HG03354 (cell line): Measurements from ENCODE around the gene CCSER2.
A peak's percentile ranks its signal among the peaks of the same experiment; 100 is the strongest.
"Not testable (repeated sequence)": the region's sequence is repeated elsewhere in the genome, so short reads cannot be mapped to it uniquely, and the experiment has no call there.

Experiments used
- ATAC-seq: cut with Tn5 transposase; IDR thresholded peaks from one replicate; pipeline ENCODE4 v1.9.1; 2021; ENCODE audit warnings: mild to moderate bottlenecking; ENCODE audit not compliant: unreplicated experiment, poor library complexity, severe bottlenecking

The CCSER2 gene

DNA sequence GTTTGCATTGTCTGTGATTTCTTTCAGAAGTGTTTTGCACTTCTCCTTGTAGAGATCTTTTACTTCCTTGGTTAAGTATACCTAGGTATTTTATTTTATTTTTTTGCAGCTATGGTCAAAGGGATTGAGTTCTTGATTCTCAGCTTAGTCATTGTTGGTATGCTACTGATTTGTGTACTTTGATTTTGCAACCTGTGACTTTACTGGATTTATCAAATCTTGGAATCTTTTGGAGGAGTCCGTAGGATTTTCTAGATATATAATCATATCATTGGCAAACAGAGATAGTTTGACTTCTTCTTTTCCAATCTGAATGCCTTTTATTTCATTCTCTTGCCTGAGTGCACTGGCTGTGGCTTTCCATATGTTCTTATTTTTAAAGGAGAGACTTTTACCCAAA is 41.9 kb downstream of the CCSER2 start:
- ATAC-seq = no peak

DNA sequence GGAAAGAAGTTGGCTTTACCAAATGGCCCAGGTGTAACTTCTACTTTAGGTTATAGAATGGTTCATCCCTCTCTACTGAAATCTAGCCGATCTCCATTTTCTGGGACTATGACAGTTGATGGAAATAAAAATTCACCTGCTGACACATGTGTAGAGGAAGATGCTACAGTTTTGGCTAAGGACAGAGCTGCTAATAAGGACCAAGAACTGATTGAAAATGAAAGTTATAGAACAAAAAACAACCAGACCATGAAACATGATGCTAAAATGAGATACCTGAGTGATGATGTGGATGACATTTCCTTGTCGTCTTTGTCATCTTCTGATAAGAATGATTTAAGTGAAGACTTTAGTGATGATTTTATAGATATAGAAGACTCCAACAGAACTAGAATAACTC is 43.6 kb downstream of the CCSER2 start:
- ATAC-seq = no peak

GRCh38 chr10:84373000-84373399 is 44.6 kb downstream of the CCSER2 start:
- no peak for ATAC-seq

DNA sequence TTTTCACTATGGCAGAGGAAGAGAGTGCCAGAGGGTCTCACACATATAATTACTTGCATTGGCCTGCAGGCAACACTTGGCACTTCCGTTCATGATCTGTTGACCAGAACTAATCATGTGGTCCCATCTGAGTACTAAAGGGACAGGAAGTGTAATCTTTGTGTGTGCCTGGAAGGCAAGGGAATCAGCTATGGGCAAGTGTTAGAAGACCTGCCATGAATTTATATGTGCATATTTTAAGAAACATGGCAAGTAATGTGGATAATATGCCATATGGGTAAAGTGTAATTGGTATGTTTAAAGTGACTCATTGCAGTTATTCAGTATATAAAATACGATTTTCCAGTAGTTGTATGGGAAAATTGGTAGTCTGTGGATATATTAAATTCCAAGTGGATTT is 46.1 kb downstream of the CCSER2 start:
- ATAC-seq = no peak

GRCh38 chr10:84375011-84375410 is 46.6 kb downstream of the CCSER2 start:
- ATAC-seq = peak; percentile 76

- ATAC-seq = no peak
Observed at GRCh38 chr10:84375881-84376280, 47.5 kb downstream of the CCSER2 start.

- ATAC-seq = no peak
Observed at GRCh38 chr10:84388148-84388547, 59.8 kb downstream of the CCSER2 start.

- ATAC-seq = no peak
Observed at GRCh38 chr10:84390364-84390763, 62.0 kb downstream of the CCSER2 start.

DNA sequence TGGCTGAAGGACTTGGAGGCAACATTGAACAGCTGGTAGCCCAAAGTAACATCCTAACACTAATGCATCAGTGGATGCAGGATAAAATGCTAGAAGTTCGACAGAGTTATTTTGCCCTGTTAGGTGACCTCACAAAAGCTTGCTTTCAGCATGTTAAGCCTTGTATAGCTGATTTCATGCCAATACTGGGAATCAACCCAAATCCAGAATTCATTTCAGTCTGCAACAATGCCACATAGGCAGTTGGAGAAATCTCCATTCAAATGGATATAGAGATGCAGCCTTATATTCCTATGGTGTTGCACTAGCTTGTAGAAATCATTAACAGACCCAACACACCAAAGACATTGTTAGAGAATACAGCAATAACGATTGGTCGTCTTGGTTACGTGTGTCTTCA is 62.9 kb downstream of the CCSER2 start:
- no peak for ATAC-seq

GRCh38 chr10:84392181-84392580 is 63.8 kb downstream of the CCSER2 start:
- ATAC-seq = no peak

DNA sequence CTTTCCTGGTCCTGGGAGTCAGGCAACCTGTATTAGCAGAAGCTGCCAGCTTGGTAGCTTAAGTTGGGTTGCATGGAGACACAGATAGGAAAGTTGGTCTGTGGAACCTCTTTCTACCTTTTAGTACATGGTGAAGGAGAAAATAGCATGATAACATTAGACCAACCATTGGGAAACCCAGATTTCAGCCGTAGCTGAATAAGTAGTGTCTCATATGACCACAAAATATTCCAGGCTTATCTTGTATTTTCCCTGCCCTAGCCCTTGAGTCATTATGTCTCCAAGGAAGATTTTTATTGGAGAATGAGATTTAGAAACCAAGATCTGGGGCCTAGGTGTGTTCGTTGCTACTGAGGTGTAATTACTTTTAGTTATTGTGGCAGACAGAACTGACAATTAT is 67.2 kb downstream of the CCSER2 start:
- ATAC-seq = no peak

DNA sequence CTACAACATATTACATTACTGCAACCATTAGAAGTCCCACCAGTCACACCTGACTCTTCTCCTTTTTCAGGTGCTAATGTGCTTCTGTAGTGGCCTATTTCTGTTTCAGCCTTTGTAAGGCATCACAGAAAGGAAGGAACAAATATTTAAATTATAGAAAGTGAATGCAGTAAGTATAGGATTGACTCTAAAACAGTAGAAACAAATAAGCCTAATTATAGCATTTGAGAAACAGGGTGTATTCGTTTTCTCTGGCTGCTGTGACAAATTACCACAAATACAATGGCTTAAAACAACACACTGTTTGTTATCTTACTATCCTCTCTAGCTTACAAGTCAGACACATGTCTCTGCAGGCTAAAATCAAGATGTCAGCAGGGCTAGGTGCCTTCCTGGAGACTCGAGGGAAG is 69.4 kb downstream of the CCSER2 start:
- ATAC-seq = peak; percentile 80

- ATAC-seq = no peak
Observed at GRCh38 chr10:84398696-84399095, 70.3 kb downstream of the CCSER2 start.

DNA sequence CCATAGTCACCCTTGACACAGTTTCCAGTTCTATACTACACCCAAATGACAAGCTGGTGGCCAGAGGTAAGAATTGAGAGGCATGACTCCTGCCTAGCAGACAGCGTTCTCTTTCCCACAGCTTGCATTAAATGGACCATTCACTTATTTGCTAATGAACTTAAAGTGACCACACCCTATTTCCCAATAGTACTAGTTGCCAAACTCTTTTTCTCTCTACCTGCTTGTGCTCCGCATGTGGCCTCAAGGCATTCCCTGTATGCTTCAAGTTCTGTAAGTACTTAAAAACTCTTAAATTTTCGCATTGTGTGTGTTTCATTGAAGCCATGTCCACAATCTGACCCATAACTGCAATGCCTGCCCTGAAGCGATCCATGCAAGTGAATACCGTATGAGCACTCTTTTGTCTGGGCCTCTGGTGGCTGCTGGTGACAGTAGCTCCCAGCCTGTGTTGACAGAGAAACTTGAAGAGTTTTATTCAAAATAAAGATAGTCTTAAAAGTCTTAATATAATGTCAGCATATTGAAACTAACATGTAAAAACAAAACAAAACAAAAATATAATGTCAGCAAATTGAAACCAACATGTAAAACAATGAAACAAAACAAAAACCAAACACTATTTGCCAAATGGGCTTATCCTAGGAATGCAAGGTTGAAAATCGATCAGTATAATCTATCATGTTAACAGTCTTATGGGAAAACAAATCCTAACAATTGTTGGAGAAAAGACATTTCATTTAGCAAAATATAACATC is 73.6 kb downstream of the CCSER2 start:
- no peak for ATAC-seq

DNA sequence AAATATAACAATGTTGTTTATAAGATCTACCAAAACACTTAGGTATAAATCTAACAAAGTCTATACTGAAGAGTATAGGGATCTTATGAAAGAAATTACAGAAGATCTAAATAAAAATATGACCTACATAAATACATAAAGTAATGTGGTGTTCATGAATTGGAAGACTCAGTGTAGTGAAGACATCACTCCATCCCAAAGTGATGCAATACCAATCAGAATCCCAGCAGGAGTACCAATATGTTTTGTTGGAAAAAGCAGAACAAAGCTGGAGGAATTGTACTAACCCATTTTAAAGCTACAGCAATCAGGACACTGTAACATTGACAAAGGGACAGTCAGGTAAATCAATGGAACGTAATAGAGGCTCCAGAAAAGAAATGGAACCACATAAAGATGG is 76.4 kb downstream of the CCSER2 start:
- no peak for ATAC-seq

DNA sequence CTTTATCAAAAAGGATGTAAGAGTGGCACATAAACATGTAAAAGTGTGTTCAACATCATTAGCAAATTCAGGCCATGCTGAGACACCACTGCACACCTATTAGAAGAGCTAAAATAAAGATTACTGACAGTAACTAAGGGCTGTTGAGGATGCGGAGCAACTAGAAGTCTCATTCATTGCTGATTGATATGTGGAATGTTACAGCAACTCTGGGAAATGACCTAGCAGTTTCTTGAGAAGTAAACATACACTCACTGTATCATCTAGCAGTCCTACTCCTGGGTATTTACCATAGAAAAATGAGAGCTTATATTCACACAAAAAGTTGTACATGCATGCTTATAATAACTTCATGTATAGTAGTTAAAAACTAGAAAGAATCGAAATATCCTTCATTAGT is 77.3 kb downstream of the CCSER2 start:
- no peak for ATAC-seq

DNA sequence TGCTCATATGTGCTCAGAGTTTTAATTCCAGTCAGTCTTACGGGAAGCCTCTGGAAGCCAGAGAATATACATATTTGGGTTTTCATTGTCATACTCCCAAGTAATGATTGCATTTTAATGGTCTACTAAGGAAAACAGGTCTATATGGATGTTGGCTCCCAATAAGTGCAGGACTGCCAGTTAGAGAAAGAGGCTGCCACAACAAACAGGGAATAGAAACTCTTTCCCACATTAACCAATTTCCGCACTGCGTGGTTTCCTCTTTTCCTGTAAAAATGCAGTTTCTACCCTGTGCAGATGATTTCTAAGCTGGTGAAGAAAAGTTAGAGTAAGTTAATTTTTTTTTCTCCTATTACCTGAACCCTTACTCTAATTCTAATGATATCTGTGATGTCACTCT is 78.2 kb downstream of the CCSER2 start:
- no peak for ATAC-seq

DNA sequence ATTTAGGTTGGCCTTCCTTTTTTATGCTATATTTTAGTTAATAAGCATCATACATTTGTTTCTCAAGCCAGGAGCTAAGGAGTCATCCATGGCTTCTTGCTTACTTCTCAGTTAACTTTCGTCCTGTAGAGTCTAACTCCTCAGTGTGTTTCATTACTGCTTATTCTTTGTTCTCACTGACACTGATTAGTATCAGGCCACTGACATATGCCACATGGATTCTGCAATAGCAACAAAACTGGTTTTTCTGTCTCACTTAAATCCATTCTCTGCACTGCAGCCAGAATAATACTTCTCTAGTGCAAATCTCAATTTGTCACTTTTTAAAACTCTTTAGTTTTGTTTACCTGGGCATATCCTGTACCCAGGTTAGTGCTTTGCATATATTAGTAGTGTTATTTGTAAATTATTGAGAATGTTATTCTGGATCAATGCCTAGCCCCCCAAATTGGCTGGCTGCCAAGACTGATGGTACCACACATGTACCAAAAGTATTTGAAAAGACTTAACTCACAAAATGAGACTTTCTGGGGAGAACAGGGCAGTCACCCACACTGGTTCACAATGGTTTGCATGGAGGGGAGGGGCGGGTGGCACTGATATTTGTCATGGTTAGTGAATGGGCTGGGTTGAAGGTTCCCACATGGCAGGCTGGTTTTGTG is 79.1 kb downstream of the CCSER2 start:
- ATAC-seq = no peak

DNA sequence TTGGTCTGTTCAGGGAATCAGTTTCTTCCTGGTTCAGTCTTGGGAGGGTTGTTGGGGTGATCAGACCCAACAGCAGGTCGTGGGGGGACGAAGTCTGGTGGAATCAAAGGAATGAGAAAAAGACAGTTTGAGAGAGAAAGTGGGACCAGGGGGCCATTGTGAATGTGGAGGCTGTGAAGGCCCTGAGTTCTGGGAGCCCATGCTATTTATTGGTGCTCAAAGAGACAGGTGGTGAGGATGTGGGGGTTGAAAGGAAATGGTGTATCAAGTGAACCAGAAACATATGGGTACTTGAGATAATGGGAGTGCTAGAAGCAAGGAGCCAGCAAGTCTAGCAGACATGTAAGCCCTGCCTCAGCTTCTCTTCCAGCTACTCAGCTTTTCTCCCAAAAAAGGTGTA is 84.1 kb downstream of the CCSER2 start:
- ATAC-seq = no peak

GRCh38 chr10:84414110-84414509 is 85.7 kb downstream of the CCSER2 start:
- ATAC-seq = not testable (repeated sequence)

DNA sequence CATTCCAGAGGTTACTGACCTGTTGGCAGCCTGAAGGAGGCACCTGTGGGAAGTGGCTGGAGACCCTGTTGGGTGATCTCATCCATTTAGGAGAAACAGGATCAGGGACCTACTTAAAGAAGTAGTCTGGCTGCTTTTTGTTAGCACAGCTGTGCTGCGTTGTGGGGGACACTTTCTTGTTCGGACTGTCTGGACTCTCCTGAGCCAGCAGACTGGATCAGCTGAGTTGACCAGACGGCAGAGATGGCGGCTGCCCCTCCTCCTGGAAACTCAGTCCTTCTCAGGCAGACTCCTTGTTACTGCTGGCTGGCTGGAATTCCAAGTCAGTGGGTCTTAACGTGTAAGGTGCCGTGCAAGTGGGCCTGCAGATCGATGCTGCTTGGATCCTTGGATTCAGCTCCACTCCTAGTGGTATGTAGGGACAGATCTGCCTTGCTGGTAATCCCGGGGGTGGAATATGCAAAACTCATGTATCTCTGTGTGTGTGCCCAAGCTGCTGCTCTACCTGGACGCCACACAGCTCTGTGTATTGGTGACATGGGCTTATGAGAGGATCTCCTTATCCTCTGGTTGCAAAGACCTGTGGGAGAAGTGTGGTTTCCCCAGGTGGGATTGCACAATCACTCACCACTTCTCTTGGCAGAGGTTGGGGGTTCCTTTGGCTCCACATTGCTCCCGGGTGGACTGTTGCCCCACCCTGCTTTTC is 87.3 kb downstream of the CCSER2 start:
- ATAC-seq = no peak
